Breast epithelium (tissue), 3 donors: Measurements from ENCODE around the gene ZFX.

Experiments
- POLR2AphosphoS5 ChIP-seq, 3 donors: sonication (generic); formaldehyde crosslinking; IDR thresholded peaks; one replicate each; pipeline ENCODE4 v1.6.1; 2017; ENCODE audit warnings: antibody characterized with exemption in 3 of 3
- TF ChIP-seq, protein P1 (sequence below), 3 donors: fragments of 450-650 bp; IDR thresholded peaks; one replicate each; pipeline ENCODE4 v1.5.1; 2016 to 2017; ENCODE audit warnings: antibody characterized with exemption in 3 of 3, mild to moderate bottlenecking in 3 of 3, moderate library complexity in 3 of 3

- TF ChIP-seq, protein P1, sequence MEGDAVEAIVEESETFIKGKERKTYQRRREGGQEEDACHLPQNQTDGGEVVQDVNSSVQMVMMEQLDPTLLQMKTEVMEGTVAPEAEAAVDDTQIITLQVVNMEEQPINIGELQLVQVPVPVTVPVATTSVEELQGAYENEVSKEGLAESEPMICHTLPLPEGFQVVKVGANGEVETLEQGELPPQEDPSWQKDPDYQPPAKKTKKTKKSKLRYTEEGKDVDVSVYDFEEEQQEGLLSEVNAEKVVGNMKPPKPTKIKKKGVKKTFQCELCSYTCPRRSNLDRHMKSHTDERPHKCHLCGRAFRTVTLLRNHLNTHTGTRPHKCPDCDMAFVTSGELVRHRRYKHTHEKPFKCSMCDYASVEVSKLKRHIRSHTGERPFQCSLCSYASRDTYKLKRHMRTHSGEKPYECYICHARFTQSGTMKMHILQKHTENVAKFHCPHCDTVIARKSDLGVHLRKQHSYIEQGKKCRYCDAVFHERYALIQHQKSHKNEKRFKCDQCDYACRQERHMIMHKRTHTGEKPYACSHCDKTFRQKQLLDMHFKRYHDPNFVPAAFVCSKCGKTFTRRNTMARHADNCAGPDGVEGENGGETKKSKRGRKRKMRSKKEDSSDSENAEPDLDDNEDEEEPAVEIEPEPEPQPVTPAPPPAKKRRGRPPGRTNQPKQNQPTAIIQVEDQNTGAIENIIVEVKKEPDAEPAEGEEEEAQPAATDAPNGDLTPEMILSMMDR (IDR thresholded peaks at IDR 0.05), result no peak
- TF ChIP-seq POLR2AphosphoS5 (IDR thresholded peaks at IDR 0.05), result no peak
Measured at GRCh38 chrX:24137192-24137591, 12.3 kb upstream of the ZFX start.
